Activated T-helper 2 cell treated with anti-CD3 and anti-CD28 coated beads, Interferon-gamma antibody, Interleukin-2, Interleukin-4, amounts not matched to agents 10 μg/mL and 5 μg/mL and 100 μg/mL, durations not matched to agents 14 hours and 24 hours and 36 hours (primary cell): Measurements from ENCODE around the gene UBAP1. TPM values are rescaled to one million over a fixed set of nuclear protein-coding genes. Genes with fewer than 3 reads are reported as not detected.
"Not testable (repeated sequence)": the region's sequence is repeated elsewhere in the genome, so short reads cannot be mapped to it uniquely, and the experiment has no call there.

Experiments used
- DNase-seq: peaks from one replicate; pipeline ENCODE4 v3.0.0; 2021; ENCODE audit warnings: low spot score
- H3K27ac Mint-ChIP-seq: one replicate; pipeline ENCODE4 v1.8.0; 2021; ENCODE audit warnings: mixed read lengths
- H3K27me3 Mint-ChIP-seq: one replicate; pipeline ENCODE4 v1.8.0; 2021; ENCODE audit warnings: low read depth, mixed read lengths
- H3K36me3 Mint-ChIP-seq: one replicate; pipeline ENCODE4 v1.8.0; 2021; ENCODE audit warnings: low read depth, mixed read lengths
- H3K4me1 Mint-ChIP-seq: one replicate; pipeline ENCODE4 v1.8.0; 2021; ENCODE audit warnings: low read depth, mixed read lengths
- H3K4me3 Mint-ChIP-seq: one replicate; pipeline ENCODE4 v1.8.0; 2021; ENCODE audit warnings: low read depth, mild to moderate bottlenecking, moderate library complexity, mixed read lengths
- H3K9me3 Mint-ChIP-seq: one replicate; pipeline ENCODE4 v1.8.0; 2021; ENCODE audit warnings: mixed read lengths
- intact Hi-C: fragments of 100-400 bp; cut with micrococcal nuclease; formaldehyde crosslinking; loops from one replicate; pipeline ENCODE4 v1.15.1; 2023
- total RNA-seq: library from RNA; stranded (reverse); gene quantifications from 2 replicates; pipeline ENCODE4 v1.2.3, GENCODE V29; 2022

UBAP1 gene
- total RNA-seq, 1 donor from 2014 or later, result 33.6 TPM

DNA sequence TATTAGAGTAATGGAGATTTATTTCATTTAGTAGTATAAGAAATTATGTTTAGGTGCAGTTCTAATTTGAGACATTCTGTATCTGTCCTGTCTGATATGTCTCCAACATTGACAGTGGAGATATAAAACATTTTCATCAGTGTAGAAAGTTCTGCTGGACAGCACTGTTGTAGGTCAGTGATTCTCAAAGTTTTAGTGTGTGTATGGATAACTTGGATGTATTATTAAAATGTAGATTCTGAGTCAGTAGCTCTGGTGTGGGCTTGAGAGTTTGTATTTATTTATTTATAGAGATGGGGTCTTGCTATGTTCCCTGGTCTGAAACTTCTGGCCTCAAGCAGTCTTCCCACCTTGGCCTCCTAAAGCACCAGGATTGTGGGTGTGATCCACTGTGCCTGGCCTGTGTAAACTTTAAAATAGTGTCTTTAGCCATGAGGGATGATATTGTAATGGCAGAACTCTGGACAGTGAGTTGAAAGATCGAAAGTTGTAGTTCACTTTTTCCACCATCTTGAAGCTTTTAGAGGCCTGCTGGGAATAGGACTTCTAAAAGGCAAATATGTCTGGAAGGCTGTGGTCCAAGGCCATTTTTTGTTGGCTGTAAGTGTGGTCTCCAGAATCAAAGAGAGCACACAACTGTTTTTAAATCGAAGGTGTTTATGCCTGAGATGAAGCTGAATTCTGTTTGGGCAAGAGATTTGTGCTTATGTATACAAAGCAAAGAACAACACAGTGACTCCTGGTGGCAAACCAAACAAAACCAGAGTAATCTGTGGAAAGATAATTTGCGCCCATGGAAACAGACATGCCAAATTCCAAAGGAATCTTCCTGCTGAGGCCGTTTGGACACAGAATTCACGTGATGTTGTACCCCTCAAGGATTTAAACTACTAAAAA lies 12.4 kb downstream of the UBAP1 start:
- DNase-seq, result no peak
- no peaks in the 10 kb centered on the region for H3K27me3 Mint-ChIP-seq
- H3K27ac Mint-ChIP-seq, result no peak overlapping the region
- H3K4me1 Mint-ChIP-seq, result peaks cover 19% of the 10 kb centered on the region
- peaks cover 18% of the 10 kb centered on the region for H3K36me3 Mint-ChIP-seq
- no peaks in the 10 kb centered on the region for H3K9me3 Mint-ChIP-seq
- H3K4me3 Mint-ChIP-seq, result no peak overlapping the region
- intact Hi-C loops, result no loop called here

DNA sequence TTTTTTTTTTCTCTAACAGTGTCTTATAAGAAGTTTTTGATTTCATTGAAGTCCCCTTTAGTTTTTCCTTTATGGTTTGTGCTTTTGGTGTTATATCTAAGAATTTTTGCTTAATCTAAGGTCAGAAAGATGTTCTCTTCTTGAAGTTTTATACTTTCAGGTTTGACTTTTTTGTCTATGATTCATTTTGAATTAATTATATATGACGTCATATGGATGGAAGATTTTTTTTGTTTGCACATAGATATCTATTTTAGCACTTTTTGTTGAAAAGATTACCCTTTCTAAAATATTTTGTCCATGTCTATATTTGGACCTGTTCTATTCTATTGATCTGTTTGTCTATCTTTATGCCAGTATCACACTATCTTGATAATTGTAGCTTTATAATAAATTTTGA lies 16.3 kb downstream of the UBAP1 start:
- Mint-ChIP-seq H3K9me3 (no peaks in the 10 kb centered on the region), H3K4me1 (peaks cover 16% of the 10 kb centered on the region)
- intact Hi-C loops, result no loop called here

GRCh38 chr9:34197286-34197685 lies 18.4 kb downstream of the UBAP1 start:
- H3K27me3 Mint-ChIP-seq, intact Hi-C loops, H3K27ac Mint-ChIP-seq, H3K4me3 Mint-ChIP-seq, H3K9me3 Mint-ChIP-seq, DNase-seq: not testable (repeated sequence)
- H3K36me3 Mint-ChIP-seq, result peaks cover 37% of the 10 kb centered on the region
- H3K4me1 Mint-ChIP-seq, result peaks cover 12% of the 10 kb centered on the region

More for the DNA sequence above, 16.3 kb downstream of the UBAP1 start:
- Mint-ChIP-seq H3K27me3 (no peaks in the 10 kb centered on the region), H3K27ac (no peak overlapping the region), H3K4me3 (no peak overlapping the region), H3K36me3 (peaks cover 31% of the 10 kb centered on the region)
- no peak for DNase-seq

DNA sequence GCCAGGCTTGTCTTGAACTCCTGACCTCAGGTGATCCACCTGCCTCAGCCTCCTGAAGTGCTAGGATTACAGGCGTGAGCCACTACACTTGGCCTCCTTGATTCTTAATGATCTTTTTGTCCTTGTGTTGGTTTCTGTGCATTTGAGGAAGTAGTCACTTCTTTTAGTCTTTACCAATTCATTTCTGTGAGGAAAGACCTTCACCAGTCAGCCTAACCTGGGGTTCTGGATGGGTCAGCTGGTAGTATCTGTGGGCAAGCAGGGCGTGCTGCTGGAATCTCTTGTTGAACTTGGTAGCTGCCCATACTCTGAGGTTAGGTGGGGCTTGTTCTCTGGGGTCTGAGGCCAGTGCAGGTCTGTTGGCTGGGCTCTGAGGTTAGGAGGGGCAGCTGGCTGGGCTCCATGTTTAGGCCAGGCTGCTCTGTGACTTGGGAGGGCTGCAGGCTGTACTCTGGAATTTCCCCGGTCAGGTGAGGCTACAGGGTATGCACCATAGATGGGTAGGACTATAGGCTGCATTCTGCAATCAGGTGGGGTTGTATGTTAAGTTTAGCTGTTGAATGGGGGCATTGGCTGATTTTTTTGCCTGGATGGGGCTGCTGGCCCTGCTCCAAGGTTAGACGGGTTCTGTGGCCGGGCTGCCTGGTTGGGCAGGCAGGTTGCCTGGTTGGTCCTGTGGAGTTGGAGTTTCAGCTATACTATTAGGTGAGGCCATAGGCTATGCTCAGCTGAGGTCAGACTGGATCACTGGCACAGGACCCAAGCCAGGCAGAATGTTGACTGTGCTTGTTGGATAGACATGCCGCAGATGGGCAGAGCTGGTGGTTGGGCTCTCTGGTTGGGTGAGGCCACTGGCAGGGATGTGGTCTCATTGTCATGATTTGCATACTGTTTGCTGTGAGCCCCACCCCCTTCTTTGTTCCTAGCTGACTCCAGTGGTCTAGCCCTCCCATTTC lies 19.2 kb downstream of the UBAP1 start:
- Mint-ChIP-seq H3K36me3 (peaks cover 37% of the 10 kb centered on the region), H3K27ac (no peak overlapping the region), H3K9me3 (no peaks in the 10 kb centered on the region), H3K4me1 (peaks cover 12% of the 10 kb centered on the region), H3K27me3 (no peaks in the 10 kb centered on the region), H3K4me3 (no peak overlapping the region)
- no peak for DNase-seq
- intact Hi-C loops, result no loop called here

- no peak overlapping the region for H3K27ac Mint-ChIP-seq
- intact Hi-C loops, result no loop called here
- no peak for DNase-seq
- no peak overlapping the region for H3K4me3 Mint-ChIP-seq
- no peaks in the 10 kb centered on the region for H3K27me3 Mint-ChIP-seq
- peaks cover 30% of the 10 kb centered on the region for H3K36me3 Mint-ChIP-seq
- H3K4me1 Mint-ChIP-seq, result peaks cover 4% of the 10 kb centered on the region
- H3K9me3 Mint-ChIP-seq, result no peaks in the 10 kb centered on the region
These were observed 21.2 kb downstream of the UBAP1 start for GRCh38 chr9:34200092-34200491.

GRCh38 chr9:34203275-34203991 lies 24.6 kb downstream of the UBAP1 start:
- intact Hi-C loops, result no loop called here
- no peaks in the 10 kb centered on the region for H3K4me1 Mint-ChIP-seq
- no peak overlapping the region for H3K27ac Mint-ChIP-seq
- H3K9me3 Mint-ChIP-seq, result no peaks in the 10 kb centered on the region
- peaks cover 17% of the 10 kb centered on the region for H3K36me3 Mint-ChIP-seq
- H3K4me3 Mint-ChIP-seq, result no peak overlapping the region
- H3K27me3 Mint-ChIP-seq, result no peaks in the 10 kb centered on the region
- DNase-seq, result no peak

- Mint-ChIP-seq H3K9me3 (no peaks in the 10 kb centered on the region), H3K36me3 (peaks cover 16% of the 10 kb centered on the region), H3K4me3 (no peak overlapping the region), H3K27me3 (no peaks in the 10 kb centered on the region), H3K4me1 (no peaks in the 10 kb centered on the region), H3K27ac (no peak overlapping the region)
- DNase-seq, result no peak
- intact Hi-C loops, result no loop called here
These were observed 25.3 kb downstream of the UBAP1 start for GRCh38 chr9:34203992-34204635.

DNA sequence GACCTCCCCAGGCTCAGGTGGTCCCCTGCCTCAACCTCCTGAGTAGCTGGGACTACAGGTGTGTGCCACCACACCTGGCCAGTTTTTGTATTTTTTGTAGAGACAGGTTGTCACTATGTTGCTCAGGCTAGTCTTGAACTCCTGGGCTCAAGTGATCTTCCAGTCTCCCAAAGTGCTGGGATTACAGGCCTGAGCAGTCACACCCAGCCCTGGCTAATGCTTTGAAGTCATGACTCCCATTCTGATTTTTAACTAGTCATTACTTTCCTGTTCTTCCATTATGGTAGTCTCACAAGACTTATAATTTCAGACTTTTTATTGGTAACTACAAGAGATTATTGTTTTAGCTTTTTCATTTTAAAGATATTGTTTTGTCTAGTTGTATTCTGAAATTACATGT lies 26.3 kb downstream of the UBAP1 start:
- Mint-ChIP-seq H3K9me3 (no peaks in the 10 kb centered on the region), H3K36me3 (peaks cover 19% of the 10 kb centered on the region), H3K4me3 (no peak overlapping the region), H3K4me1 (peaks cover 4% of the 10 kb centered on the region), H3K27ac (no peak overlapping the region), H3K27me3 (no peaks in the 10 kb centered on the region)
- intact Hi-C loops, result no loop called here
- no peak for DNase-seq

DNA sequence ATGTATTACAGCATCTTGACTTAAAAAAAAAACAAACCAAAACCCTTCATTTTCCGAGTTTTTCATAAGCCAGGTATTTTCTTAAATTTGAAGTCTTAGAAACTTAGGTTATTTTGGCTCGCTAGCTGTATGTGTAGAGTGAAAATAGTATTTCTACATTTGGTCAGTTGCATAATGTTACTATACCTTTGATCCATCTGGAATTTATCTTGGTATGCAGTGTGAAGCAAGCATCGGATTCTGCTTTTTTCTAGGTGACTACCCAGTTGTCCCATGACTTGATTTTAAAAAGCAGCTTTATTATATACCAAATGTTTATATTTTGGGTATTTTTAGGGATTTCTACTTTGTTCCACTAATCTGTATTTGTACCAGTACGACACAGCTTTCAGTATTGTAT lies 27.7 kb downstream of the UBAP1 start:
- H3K36me3 Mint-ChIP-seq, result peaks cover 18% of the 10 kb centered on the region
- DNase-seq, result no peak
- H3K9me3 Mint-ChIP-seq, result no peaks in the 10 kb centered on the region
- H3K4me3 Mint-ChIP-seq, result no peak overlapping the region
- H3K27me3 Mint-ChIP-seq, result no peaks in the 10 kb centered on the region
- intact Hi-C loops, result no loop called here
- H3K27ac Mint-ChIP-seq, result no peak overlapping the region
- peaks cover 4% of the 10 kb centered on the region for H3K4me1 Mint-ChIP-seq

DNA sequence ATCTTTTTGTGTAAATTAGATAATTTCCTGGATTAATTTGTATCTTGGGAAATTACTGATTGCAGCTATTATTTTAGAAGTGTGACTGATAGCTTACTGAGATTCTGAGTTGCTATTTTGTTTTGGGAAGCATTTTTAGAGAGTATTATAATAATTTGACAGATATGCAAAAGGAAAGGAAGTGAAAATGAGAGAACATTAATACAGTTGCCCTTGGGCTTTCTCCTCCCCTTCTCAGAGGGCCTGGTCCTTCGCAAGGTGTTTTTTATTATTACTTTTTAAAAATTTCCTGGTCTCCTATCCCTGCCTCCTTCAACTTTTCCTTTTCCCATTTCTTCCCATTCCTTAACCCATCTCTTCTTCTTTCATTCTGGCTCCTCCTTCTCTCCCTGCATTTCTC lies 32.6 kb downstream of the UBAP1 start:
- Mint-ChIP-seq H3K36me3 (peaks cover 22% of the 10 kb centered on the region), H3K4me1 (peaks cover 4% of the 10 kb centered on the region), H3K27ac (no peak overlapping the region), H3K9me3 (no peaks in the 10 kb centered on the region), H3K4me3 (no peak overlapping the region), H3K27me3 (no peaks in the 10 kb centered on the region)
- intact Hi-C loops, result no loop called here
- no peak for DNase-seq

- H3K36me3 Mint-ChIP-seq, result peaks cover 12% of the 10 kb centered on the region
- H3K27me3 Mint-ChIP-seq, H3K27ac Mint-ChIP-seq, DNase-seq, H3K4me3 Mint-ChIP-seq, H3K4me1 Mint-ChIP-seq, intact Hi-C loops, H3K9me3 Mint-ChIP-seq: not testable (repeated sequence)
These were observed 35.6 kb downstream of the UBAP1 start for GRCh38 chr9:34214354-34215000.

DNA sequence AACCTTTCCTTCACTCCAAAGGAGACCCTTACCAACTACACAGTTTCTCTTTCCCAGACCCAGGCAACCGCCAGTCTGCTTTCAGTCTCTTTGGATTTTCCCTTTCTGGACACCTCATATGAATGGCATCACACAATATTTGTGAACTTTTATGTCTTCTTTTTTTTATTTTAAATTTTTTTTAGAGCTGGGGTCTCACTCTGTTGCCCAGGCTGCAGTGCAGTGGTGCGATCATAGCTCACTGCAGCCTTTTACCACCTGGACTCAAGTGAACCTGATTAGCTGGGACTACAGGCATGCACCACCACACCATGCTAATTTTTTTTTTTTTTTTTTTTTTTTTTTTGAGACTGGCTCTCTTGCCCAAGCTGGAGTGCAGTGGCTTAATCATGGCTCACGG lies 37.5 kb downstream of the UBAP1 start:
- H3K27ac Mint-ChIP-seq, result no peak overlapping the region
- H3K4me1 Mint-ChIP-seq, result no peaks in the 10 kb centered on the region
- DNase-seq, result no peak
- H3K36me3 Mint-ChIP-seq, result peaks cover 12% of the 10 kb centered on the region
- no peaks in the 10 kb centered on the region for H3K9me3 Mint-ChIP-seq
- no peak overlapping the region for H3K4me3 Mint-ChIP-seq
- H3K27me3 Mint-ChIP-seq, result no peaks in the 10 kb centered on the region
- intact Hi-C loops, result no loop called here
